HG03135 (cell line): Measurements from ENCODE around the gene GGTLC1.
"Not testable (repeated sequence)": the region's sequence is repeated elsewhere in the genome, so short reads cannot be mapped to it uniquely, and the experiment has no call there.

Experiments used
- ATAC-seq: cut with Tn5 transposase; IDR thresholded peaks from one replicate; pipeline ENCODE4 v1.9.1; 2021; ENCODE audit warnings: mild to moderate bottlenecking, moderate library complexity; ENCODE audit not compliant: unreplicated experiment

GGTLC1 gene

GRCh38 chr20:23995291-23995690 lies 6.7 kb upstream of the GGTLC1 start:
- not testable (repeated sequence) for ATAC-seq

- not testable (repeated sequence) for ATAC-seq
These were observed 5.5 kb upstream of the GGTLC1 start for GRCh38 chr20:23994001-23994633.

DNA sequence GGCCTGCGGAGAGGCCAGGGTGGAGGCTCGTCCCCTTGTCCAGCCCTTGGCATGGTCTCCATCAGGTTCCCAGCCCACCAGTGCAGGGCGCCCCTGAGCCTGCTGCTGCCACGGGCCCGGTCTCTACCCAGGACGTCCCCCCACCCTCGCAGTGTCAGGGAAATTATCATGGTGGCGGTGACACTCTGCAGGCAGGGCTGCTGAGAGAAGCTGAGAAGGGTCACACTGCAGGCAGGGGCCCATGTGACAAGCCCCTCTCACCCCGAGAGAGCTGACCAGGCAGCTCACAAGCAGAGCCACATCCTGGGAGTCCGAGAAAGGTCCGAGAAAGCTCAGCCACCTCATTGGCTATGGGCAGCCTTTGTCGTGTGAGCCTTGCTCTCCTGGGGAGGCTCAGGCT lies 4.9 kb upstream of the GGTLC1 start:
- not testable (repeated sequence) for ATAC-seq

- ATAC-seq = not testable (repeated sequence)
These were observed 1.7 kb upstream of the GGTLC1 start for GRCh38 chr20:23990296-23990695.

DNA sequence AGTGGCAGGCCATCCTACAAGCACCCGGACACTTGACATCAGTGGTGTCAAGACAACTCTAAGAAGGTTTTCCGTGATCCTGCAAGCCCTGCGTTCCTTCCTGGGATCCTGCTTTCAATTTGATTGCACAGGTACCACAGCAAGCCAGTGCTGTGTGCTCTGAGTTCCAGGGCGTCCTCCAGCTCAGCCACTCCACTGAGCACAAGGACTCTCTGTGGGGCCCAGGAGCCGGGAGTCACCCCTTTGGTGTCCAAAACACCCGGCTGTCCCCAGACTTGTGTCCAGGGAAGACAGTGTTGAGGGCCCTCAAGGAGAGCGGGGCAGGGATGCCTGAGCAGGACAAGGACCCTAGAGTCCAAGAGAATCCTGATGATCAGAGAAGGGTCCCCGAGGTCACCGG lies 387 bp upstream of the GGTLC1 start:
- ATAC-seq = not testable (repeated sequence)

GRCh38 chr20:23986716-23987115 lies 1.9 kb downstream of the GGTLC1 start:
- not testable (repeated sequence) for ATAC-seq

- ATAC-seq = not testable (repeated sequence)
These were observed 2.3 kb downstream of the GGTLC1 start for GRCh38 chr20:23986310-23986709.

- ATAC-seq = not testable (repeated sequence)
These were observed 2.8 kb downstream of the GGTLC1 start for GRCh38 chr20:23985790-23986225.

DNA sequence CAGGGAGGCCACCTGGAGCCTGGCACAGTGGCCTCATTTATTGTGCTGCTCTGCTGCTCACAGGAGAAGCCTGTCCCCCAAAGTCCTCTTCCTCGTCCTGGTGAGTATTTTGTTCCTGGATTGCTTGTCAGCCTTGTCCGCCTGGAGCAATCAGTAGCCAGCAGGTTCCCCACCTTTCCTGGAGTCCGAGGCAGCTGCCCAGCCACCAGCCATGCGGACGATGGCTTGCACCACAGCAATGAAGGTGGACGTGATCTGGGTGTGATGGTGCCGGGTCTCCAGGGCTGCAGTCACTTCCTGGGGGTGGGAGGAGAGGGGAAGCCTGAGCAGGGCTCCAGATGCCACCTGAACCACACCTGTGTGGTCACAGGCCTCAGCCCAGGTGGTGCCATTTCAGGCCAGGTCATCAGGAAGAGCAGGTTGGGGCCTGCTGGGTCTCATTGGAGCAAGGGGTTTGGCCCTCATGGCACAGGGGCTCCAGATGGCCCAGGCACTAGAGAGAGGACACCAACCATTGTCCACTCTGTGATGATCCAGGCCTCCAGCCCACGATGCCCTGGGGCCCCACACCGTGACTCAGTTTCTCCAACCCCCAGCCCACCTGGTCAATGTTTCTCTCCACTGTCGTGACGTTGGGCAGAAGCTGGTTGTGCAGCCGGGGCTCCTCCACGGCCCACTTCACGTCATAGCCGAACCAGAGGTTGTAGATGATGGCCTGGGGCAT lies 3.4 kb downstream of the GGTLC1 start:
- ATAC-seq = not testable (repeated sequence)

DNA sequence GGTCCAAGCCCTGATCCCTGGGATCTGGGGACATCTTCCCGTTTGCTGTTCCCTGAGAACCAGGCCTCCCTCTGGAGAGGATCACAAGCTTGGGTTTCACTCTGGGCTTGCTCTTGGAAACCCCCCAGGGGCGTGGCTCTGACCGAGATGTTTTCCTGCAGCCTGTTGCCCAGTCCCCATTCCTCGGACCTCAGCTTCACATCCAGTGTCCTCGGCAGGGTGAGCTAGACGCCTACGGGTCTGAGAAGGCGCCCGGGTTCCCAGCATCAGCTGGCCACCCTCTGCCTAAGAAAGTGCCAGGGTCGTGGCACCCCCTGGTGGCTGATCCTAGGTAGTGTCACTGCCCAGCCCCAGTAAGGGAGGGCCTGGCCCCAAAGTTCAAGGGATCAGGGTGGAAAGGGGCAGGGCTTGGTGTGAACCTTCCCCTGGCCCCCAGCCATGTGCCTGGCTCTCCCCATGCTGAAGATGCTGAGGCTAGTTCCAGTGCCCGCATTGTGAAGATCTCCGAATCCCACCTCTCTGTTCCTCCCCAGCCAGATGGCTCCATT lies 4.0 kb downstream of the GGTLC1 start:
- ATAC-seq = not testable (repeated sequence)

- ATAC-seq = not testable (repeated sequence)
These were observed 6.2 kb downstream of the GGTLC1 start for GRCh38 chr20:23982112-23983018.

DNA sequence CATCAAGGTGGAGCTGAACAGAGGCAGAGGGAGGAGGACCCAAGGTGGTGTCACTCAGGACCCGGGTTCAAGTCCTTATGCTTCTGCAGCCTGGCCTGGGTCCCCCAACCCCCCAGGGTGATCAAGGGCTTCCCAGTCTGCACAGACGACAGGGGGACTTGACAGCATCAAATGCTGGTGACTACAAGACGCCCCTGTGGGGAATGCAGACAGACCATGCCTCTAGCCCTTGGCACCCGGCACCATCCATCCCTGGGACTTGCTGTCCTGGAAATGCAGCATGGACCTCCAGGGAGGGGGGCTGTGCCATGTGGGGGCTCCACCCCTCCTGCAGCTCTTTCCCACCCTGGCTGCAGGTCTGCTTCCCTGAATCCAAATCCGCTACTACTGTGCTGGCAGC lies 7.1 kb downstream of the GGTLC1 start:
- not testable (repeated sequence) for ATAC-seq

DNA sequence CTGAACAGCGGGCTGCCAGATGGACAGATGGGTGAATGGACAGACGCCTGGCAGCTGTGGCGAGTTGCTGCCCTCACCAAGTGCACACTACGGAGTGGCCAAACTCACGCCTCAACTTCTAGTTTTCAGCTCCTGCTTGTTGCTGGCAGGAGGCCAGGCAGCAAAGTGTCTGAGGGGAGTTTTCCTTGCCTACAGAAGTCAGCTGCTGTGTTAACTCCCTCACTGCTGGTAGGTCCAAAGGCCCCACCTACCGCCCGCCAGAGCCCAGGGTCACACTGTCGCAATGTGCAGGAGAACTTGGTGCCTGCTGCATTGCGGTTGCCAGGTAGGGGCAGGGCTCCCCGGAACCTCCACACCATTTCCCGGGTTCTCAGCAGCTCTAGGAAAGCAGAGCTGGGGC lies 7.6 kb downstream of the GGTLC1 start:
- ATAC-seq = not testable (repeated sequence)

DNA sequence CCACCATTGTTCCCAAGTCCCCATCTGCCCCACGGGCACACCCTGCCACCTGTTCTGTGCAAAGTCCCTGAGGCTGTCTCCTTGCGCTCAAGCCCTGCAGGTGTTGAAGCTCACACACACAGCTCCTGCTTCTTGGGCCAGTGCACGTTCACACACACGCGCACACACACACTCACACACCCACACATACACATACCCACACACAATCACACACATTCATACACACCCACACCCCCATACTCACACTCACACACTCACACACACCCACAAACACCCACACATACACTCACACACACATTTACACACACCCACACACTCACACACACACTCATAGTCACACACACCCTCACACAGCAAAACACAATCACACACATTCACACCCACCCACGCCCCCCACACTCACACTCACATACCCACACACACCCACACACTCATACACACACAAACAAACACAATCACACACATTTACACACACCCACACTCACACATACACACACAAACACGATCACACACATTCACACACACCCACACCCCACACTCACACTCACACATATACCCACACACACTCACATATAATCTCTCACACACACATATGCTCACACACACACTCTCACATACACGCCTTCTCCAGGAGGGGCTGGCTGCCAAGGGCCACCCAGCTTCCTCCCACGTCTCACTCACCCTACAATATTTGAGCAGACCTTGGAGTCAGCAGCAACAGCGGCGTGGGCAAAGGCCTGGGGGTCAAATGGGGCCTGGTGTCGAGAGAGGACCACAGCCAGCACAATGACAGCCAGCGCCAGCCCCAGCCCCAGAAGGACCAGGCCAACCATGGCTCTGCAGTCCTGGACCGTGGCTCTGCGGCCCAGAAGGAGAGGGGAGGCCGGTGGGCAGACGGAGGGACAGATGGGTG lies 8.4 kb downstream of the GGTLC1 start:
- not testable (repeated sequence) for ATAC-seq

- not testable (repeated sequence) for ATAC-seq
These were observed 9.2 kb downstream of the GGTLC1 start for GRCh38 chr20:23979380-23979779.

DNA sequence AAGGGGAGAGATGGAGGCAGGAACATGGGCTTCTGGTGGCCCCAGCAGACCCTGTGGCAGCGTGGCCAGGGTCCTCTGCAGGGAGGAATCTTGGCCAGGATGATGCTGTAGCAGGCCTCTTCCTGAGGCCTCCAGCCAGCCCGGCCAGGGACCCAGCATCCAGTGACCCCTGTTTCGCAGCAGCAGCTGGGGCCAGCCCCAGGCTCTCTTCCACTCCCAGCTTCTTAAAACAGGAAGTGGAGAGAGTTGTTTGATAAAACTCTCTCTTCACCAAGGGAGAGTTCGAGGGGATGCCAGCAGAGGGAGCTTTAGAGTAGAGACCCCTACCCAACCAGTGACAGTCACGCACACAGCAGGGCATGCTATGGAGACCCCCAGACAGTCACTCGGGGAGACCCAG lies 10.1 kb downstream of the GGTLC1 start:
- ATAC-seq = not testable (repeated sequence)

DNA sequence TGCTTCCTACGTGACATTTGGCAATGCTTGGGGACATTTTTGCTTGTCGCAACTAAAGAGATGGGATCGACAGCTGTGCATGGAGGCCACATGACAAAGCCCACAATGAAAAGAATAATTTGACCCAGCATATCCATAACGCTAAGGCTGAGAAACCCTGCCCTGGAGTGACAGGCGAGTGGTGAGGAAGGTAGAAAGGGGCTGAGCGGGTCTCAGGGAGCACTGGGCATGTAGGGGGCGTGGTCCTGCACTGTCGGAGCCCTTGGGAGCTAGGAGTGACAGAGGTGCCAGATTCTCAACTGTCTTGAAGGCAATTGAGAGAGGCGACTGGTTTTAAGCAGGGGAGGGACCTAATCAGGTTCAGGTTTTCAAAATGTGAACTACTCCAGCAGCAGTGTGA lies 13.6 kb downstream of the GGTLC1 start:
- no peak for ATAC-seq

DNA sequence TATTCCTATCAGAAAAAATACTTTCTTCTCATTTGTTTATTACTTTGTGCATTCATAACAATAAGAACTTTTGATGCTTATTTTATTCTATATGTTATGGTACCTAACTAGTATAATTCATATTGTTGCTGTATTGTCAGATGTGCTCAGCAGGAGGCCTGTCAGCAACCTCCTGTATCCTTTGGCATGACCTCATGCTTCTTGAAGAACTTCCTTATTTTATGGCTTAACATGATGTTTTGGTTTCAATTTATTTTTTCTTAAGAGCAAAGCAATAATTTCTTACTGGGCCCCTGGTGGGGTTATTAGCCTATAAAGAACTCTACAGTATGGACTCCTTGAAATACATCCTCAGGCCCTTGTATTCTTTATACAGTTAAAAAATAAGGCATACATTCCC lies 17.3 kb downstream of the GGTLC1 start:
- no peak for ATAC-seq

DNA sequence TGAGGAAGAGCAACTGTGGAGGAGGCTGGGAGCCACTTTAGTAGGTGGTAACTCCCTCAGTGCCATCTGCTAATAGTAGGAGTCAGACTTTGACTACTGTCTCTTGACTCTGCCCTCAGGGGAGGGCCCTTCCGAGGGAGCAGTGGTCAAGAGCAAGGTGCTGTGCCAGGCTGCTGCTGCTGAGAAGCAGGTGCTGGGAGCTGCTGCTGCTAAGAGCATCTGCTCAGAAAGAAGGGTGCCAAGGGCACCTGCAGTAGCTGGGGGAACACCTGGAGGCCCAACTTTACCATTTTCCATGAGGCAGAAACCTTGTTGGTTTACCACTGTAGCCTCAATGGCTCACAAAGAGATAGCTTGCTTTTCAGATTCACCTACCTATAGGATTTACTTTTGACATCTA lies 18.5 kb downstream of the GGTLC1 start:
- no peak for ATAC-seq

- no peak for ATAC-seq
These were observed 21.0 kb downstream of the GGTLC1 start for GRCh38 chr20:23967616-23967979.
